Keratinocyte (primary cell): ENCODE measurements around the gene FSTL5. TPM values are rescaled to one million over a fixed set of nuclear protein-coding genes. Genes with fewer than 3 reads are reported as not detected.

Experiments
- DNase-seq: peaks from one replicate; pipeline ENCODE4 v3.0.0-alpha.2; 2011; ENCODE audit warnings: low read depth, missing footprints, low spot score
- FAIRE-seq: peaks from 2 replicates; lab custom pipeline; 2011; peaks lifted over from hg19 to GRCh38; lab: Jason Lieb, UNC
- H2AFZ ChIP-seq: 2 replicates; pipeline ENCODE4 v1.6.0; 2012; ENCODE audit warnings: low read length, control low read depth, inconsistent platforms; ENCODE audit not compliant: control insufficient read depth
- H3K27ac ChIP-seq: 2 replicates; pipeline ENCODE4 v1.5.1; 2011; ENCODE audit warnings: low read length; ENCODE audit not compliant: control insufficient read depth, insufficient read depth
- H3K27me3 ChIP-seq: 3 replicates; pipeline ENCODE4 v1.6.0; 2011; ENCODE audit warnings: low read length; ENCODE audit not compliant: control insufficient read depth, insufficient read depth; ENCODE audit errors: extremely low read depth
- H3K36me3 ChIP-seq, 2 experiments: 2 replicates in 1 of 2; 3 replicates in 1 of 2; pipeline ENCODE4 v1.5.1; 2011; ENCODE audit warnings: low read length in 2 of 2, mild to moderate bottlenecking in 1 of 2; ENCODE audit not compliant: control insufficient read depth in 2 of 2, insufficient read depth in 2 of 2; ENCODE audit errors: extremely low read depth in 1 of 2
- H3K4me1 ChIP-seq: 3 replicates; pipeline ENCODE4 v1.5.1; 2011; ENCODE audit warnings: low read length; ENCODE audit not compliant: control insufficient read depth, insufficient read depth; ENCODE audit errors: extremely low read depth
- H3K4me2 ChIP-seq: 3 replicates; pipeline ENCODE4 v1.6.0; 2011; ENCODE audit warnings: low read depth, low read length; ENCODE audit not compliant: control insufficient read depth, insufficient read depth; ENCODE audit errors: extremely low read depth
- H3K4me3 ChIP-seq, 3 experiments: fragments of 200-600 bp in 1 of 3; sonication (generic) in 1 of 3; 2 replicates in 2 of 3; 3 replicates in 1 of 3; pipeline ENCODE4 v1.5.1; 2011 to 2016; ENCODE audit warnings: low read length in 3 of 3, mild to moderate bottlenecking in 3 of 3, control low read depth in 2 of 3, inconsistent platforms in 1 of 3, low read depth in 1 of 3, mixed read lengths in 1 of 3, mixed run types in 1 of 3, moderate library complexity in 1 of 3; ENCODE audit not compliant: control insufficient read depth in 2 of 3, insufficient read depth in 2 of 3; ENCODE audit errors: extremely low read depth in 1 of 3
- H3K79me2 ChIP-seq: 2 replicates; pipeline ENCODE4 v1.6.0; 2012; ENCODE audit warnings: low read length; ENCODE audit not compliant: control insufficient read depth, insufficient read depth
- H3K9ac ChIP-seq: 3 replicates; pipeline ENCODE4 v1.6.0; 2011; ENCODE audit warnings: low read length; ENCODE audit not compliant: control insufficient read depth, insufficient read depth; ENCODE audit errors: extremely low read depth
- H3K9me1 ChIP-seq: 3 replicates; pipeline ENCODE4 v1.6.0; 2011; ENCODE audit warnings: low read length; ENCODE audit not compliant: control insufficient read depth, insufficient read depth; ENCODE audit errors: extremely low read depth
- H3K9me3 ChIP-seq: 2 replicates; pipeline ENCODE4 v1.5.1; 2012; ENCODE audit warnings: low read depth, low read length; ENCODE audit not compliant: control insufficient read depth
- H4K20me1 ChIP-seq: 3 replicates; pipeline ENCODE4 v1.6.0; 2011; ENCODE audit warnings: low read length; ENCODE audit not compliant: control insufficient read depth, insufficient read depth; ENCODE audit errors: extremely low read depth
- CTCF ChIP-seq, 3 experiments: IDR thresholded peaks in 1 of 3; conservative IDR thresholded peaks in 1 of 3; optimal IDR thresholded peaks in 1 of 3; 2 replicates in 2 of 3; 3 replicates in 1 of 3; pipeline versions ENCODE3 to v1.5.1; 2011; ENCODE audit warnings: low read length in 3 of 3, mild to moderate bottlenecking in 3 of 3, moderate library complexity in 2 of 3, control low read depth in 1 of 3, inconsistent platforms in 1 of 3; ENCODE audit not compliant: insufficient read depth in 2 of 3; ENCODE audit errors: extremely low read depth in 1 of 3
- EZH2 ChIP-seq: IDR thresholded peaks from one replicate; pipeline ENCODE4 v1.6.1; 2012; ENCODE audit warnings: inconsistent platforms, mild to moderate bottlenecking, low read length, moderate library complexity
- dilution Hi-C: fragments of 300-500 bp; cut with MboI; formaldehyde crosslinking; loops from one replicate; pipeline ENCODE4 v1.7.0; 2020; ENCODE audit warnings: low sequenced_read_pairs; ENCODE audit not compliant: extremely low pct_ligation_motif_present
- polyA plus RNA-seq, 5 experiments: library from polyadenylated mRNA; depleted of rRNA in 3 of 5; stranded (reverse) in 3 of 5; stranded (forward) in 1 of 5; unstranded in 1 of 5; fragments of >200 nt; gene quantifications; 1 replicate in 1 of 5; 2 replicates in 3 of 5; 3 replicates in 1 of 5; pipeline versions ENCODE4 v1.2.1 to v1.2.3, GENCODE V29; 2011 to 2012; ENCODE audit warnings: missing spikeins in 2 of 5, low read depth in 1 of 5, low replicate concordance in 1 of 5

Gene FSTL5
- polyA plus RNA-seq, 1 donor (not counting 4 experiments of a cell fraction or from before 2014, with no cell fraction given), result not detected

GRCh38 chr4:162011089-162011488 is 152.7 kb downstream of the FSTL5 start:
- FAIRE-seq, result no peak

DNA sequence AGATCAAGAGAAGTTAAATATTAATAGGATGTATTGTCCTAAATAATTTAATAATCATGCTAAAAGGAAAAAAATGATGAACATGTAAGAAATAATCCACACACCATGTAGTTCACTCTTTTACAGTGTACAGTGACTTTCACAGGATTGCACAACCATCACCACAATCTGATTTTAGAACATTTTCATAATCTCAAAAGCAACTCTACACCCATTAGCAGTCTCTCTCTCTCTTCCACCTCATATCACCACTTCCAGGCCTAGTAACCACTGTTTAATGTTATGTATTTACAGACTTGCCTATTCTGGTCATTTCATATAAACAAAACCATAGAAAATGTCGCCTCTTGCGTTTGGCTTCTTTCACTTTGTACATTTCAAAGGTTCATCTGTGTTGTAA is 153.4 kb downstream of the FSTL5 start:
- no peak for FAIRE-seq
- Histone ChIP-seq H3K79me2 (no peaks in the 10 kb centered on the region), H3K27ac (no peak overlapping the region), H4K20me1 (no peaks in the 10 kb centered on the region), H3K4me2 (no peak overlapping the region), H3K9ac (no peak overlapping the region), H3K4me3 (no peak overlapping the region), H3K9me3 (no peaks in the 10 kb centered on the region), H3K27me3 (no peaks in the 10 kb centered on the region), H2AFZ (no peak overlapping the region), H3K9me1 (no peaks in the 10 kb centered on the region), H3K36me3 (no peaks in the 10 kb centered on the region), H3K4me1 (no peaks in the 10 kb centered on the region)
- DNase-seq, result no peak
- dilution Hi-C loops, result no loop called here
- TF ChIP-seq CTCF (optimal IDR thresholded peaks at IDR 0.05 in 1 of 3, IDR thresholded peaks at IDR 0.05 in 1 of 3, conservative IDR thresholded peaks at IDR 0.05 in 1 of 3; ENCODE audit: extremely low read depth in 1 of 3, insufficient read depth in 2 of 3, low read length in 3 of 3), result no peak
- TF ChIP-seq EZH2, result no peak

More at GRCh38 chr4:162011089-162011488, 152.7 kb downstream of the FSTL5 start:
- Histone ChIP-seq H3K4me1 (no peaks in the 10 kb centered on the region), H2AFZ (no peak overlapping the region), H4K20me1 (no peaks in the 10 kb centered on the region), H3K79me2 (no peaks in the 10 kb centered on the region), H3K36me3 (no peaks in the 10 kb centered on the region), H3K4me3 (no peak overlapping the region), H3K27ac (no peak overlapping the region), H3K27me3 (no peaks in the 10 kb centered on the region), H3K9me1 (no peaks in the 10 kb centered on the region), H3K9me3 (no peaks in the 10 kb centered on the region), H3K9ac (no peak overlapping the region), H3K4me2 (no peak overlapping the region)
- no peak for DNase-seq
- dilution Hi-C loops, result no loop called here
- TF ChIP-seq EZH2, result no peak
- TF ChIP-seq CTCF (optimal IDR thresholded peaks at IDR 0.05 in 1 of 3, IDR thresholded peaks at IDR 0.05 in 1 of 3, conservative IDR thresholded peaks at IDR 0.05 in 1 of 3; ENCODE audit: extremely low read depth in 1 of 3, insufficient read depth in 2 of 3, low read length in 3 of 3), result no peak
